Measurements from ENCODE around the gene HEATR3. TPM values are rescaled to one million over a fixed set of nuclear protein-coding genes. Genes with fewer than 3 reads are reported as not detected.

The HEATR3 gene
- total and polyA plus RNA-seq, 4 donors, result 21.8 to 25.9 (median 24.4) TPM

GRCh38 chr16:50146479-50147435 is 81.0 kb downstream of the HEATR3 start:
- H3K4me3 ChIP-seq (ENCODE audit: low read depth, low read length), result no peak overlapping the region
- no peak overlapping the region for H3K27ac ChIP-seq (ENCODE audit: low read depth, low read length)
- no peaks in the 10 kb centered on the region for H3K36me3 ChIP-seq (ENCODE audit: control insufficient read depth, insufficient read depth, low read length)
- peak in 2 of 6 donors; percentile 26 to 44 for DNase-seq (ENCODE audit: low read depth in 4 of 6, low spot score in 6 of 6)
- H3K27me3 ChIP-seq (ENCODE audit: control insufficient read depth, insufficient read depth, low read length), result no peaks in the 10 kb centered on the region
- no peaks in the 10 kb centered on the region for H3K4me1 ChIP-seq (ENCODE audit: control insufficient read depth, insufficient read depth, low read length)
- WGBS (ENCODE audit: insufficient coverage), result 80% methylated on average over 8 of the region's 9 CpGs
- H3K9me3 ChIP-seq (ENCODE audit: control insufficient read depth, insufficient read depth, low read length), result no peaks in the 10 kb centered on the region

GRCh38 chr16:50151322-50151721 is 85.6 kb downstream of the HEATR3 start:
- H3K27me3 ChIP-seq (ENCODE audit: control insufficient read depth, insufficient read depth, low read length), result no peaks in the 10 kb centered on the region
- H3K4me3 ChIP-seq (ENCODE audit: low read depth, low read length), result no peak overlapping the region
- H3K27ac ChIP-seq (ENCODE audit: low read depth, low read length), result no peak overlapping the region
- no peak for DNase-seq (ENCODE audit: low read depth in 4 of 6, low spot score in 6 of 6)
- no peaks in the 10 kb centered on the region for H3K9me3 ChIP-seq (ENCODE audit: control insufficient read depth, insufficient read depth, low read length)
- 93% methylated on average over 5 of the region's 5 CpGs for WGBS (ENCODE audit: insufficient coverage)
- peaks cover 12% of the 10 kb centered on the region for H3K4me1 ChIP-seq (ENCODE audit: control insufficient read depth, insufficient read depth, low read length)
- no peaks in the 10 kb centered on the region for H3K36me3 ChIP-seq (ENCODE audit: control insufficient read depth, insufficient read depth, low read length)

- H3K36me3 ChIP-seq (ENCODE audit: control insufficient read depth, insufficient read depth, low read length), result no peaks in the 10 kb centered on the region
- no peak overlapping the region for H3K4me3 ChIP-seq (ENCODE audit: low read depth, low read length)
- no peaks in the 10 kb centered on the region for H3K27me3 ChIP-seq (ENCODE audit: control insufficient read depth, insufficient read depth, low read length)
- peaks cover 16% of the 10 kb centered on the region for H3K4me1 ChIP-seq (ENCODE audit: control insufficient read depth, insufficient read depth, low read length)
- 98% methylated on average over 11 of the region's 11 CpGs for WGBS (ENCODE audit: insufficient coverage)
- no peak for DNase-seq (ENCODE audit: low read depth in 4 of 6, low spot score in 6 of 6)
- H3K9me3 ChIP-seq (ENCODE audit: control insufficient read depth, insufficient read depth, low read length), result no peaks in the 10 kb centered on the region
- no peak overlapping the region for H3K27ac ChIP-seq (ENCODE audit: low read depth, low read length)
These were observed 86.0 kb downstream of the HEATR3 start for GRCh38 chr16:50151756-50152155.

GRCh38 chr16:50152351-50152806 is 86.6 kb downstream of the HEATR3 start:
- WGBS (ENCODE audit: insufficient coverage), result 0% methylated on average over 24 of the region's 24 CpGs
- no peaks in the 10 kb centered on the region for H3K9me3 ChIP-seq (ENCODE audit: control insufficient read depth, insufficient read depth, low read length)
- H3K36me3 ChIP-seq (ENCODE audit: control insufficient read depth, insufficient read depth, low read length), result no peaks in the 10 kb centered on the region
- peak overlapping the region; percentile 63 for H3K4me3 ChIP-seq (ENCODE audit: low read depth, low read length)
- peaks cover 16% of the 10 kb centered on the region for H3K4me1 ChIP-seq (ENCODE audit: control insufficient read depth, insufficient read depth, low read length)
- H3K27me3 ChIP-seq (ENCODE audit: control insufficient read depth, insufficient read depth, low read length), result no peaks in the 10 kb centered on the region
- peak in 1 of 6 donors; percentile 71 for DNase-seq (ENCODE audit: low read depth in 4 of 6, low spot score in 6 of 6)
- H3K27ac ChIP-seq (ENCODE audit: low read depth, low read length), result peak overlapping the region; percentile 94

GRCh38 chr16:50152807-50153595 is 87.2 kb downstream of the HEATR3 start, which contains the start of gene TENT4B:
Gene TENT4B, plus strand, starts transcription at chr16:50153306. Its CDS starts 316 bp downstream, at chr16:50153622.
- Histone ChIP-seq H3K27me3 (ENCODE audit: control insufficient read depth, insufficient read depth, low read length) (no peaks in the 10 kb centered on the region), H3K4me3 (ENCODE audit: low read depth, low read length) (peak within 1 kb of the TSS; percentile 63), H3K9me3 (ENCODE audit: control insufficient read depth, insufficient read depth, low read length) (no peaks in the 10 kb centered on the region), H3K27ac (ENCODE audit: low read depth, low read length) (peak within 1 kb of the TSS; percentile 94), H3K4me1 (ENCODE audit: control insufficient read depth, insufficient read depth, low read length) (peaks cover 16% of the 10 kb centered on the region), H3K36me3 (ENCODE audit: control insufficient read depth, insufficient read depth, low read length) (no peaks in the 10 kb centered on the region)
- peak; percentile 58 to 94 (median 78) for DNase-seq (ENCODE audit: low read depth in 4 of 6, low spot score in 6 of 6)
- under 1% methylated on average over 73 of the region's 114 CpGs for WGBS (ENCODE audit: insufficient coverage)

- H3K27ac ChIP-seq (ENCODE audit: low read depth, low read length), result no peak overlapping the region
- H3K9me3 ChIP-seq (ENCODE audit: control insufficient read depth, insufficient read depth, low read length), result no peaks in the 10 kb centered on the region
- no peaks in the 10 kb centered on the region for H3K27me3 ChIP-seq (ENCODE audit: control insufficient read depth, insufficient read depth, low read length)
- WGBS (ENCODE audit: insufficient coverage), result under 1% methylated on average over 89 of the region's 89 CpGs
- DNase-seq (ENCODE audit: low read depth in 4 of 6, low spot score in 6 of 6), result peak in 2 of 6 donors; percentile 28 to 30
- peaks cover 16% of the 10 kb centered on the region for H3K4me1 ChIP-seq (ENCODE audit: control insufficient read depth, insufficient read depth, low read length)
- peak overlapping the region; percentile 57 for H3K4me3 ChIP-seq (ENCODE audit: low read depth, low read length)
- no peaks in the 10 kb centered on the region for H3K36me3 ChIP-seq (ENCODE audit: control insufficient read depth, insufficient read depth, low read length)
These were observed 88.0 kb downstream of the HEATR3 start for GRCh38 chr16:50153596-50154419.

- 1% methylated on average over 5 of the region's 10 CpGs for WGBS (ENCODE audit: insufficient coverage)
- Histone ChIP-seq H3K27ac (ENCODE audit: low read depth, low read length) (no peak overlapping the region), H3K27me3 (ENCODE audit: control insufficient read depth, insufficient read depth, low read length) (no peaks in the 10 kb centered on the region), H3K36me3 (ENCODE audit: control insufficient read depth, insufficient read depth, low read length) (no peaks in the 10 kb centered on the region), H3K9me3 (ENCODE audit: control insufficient read depth, insufficient read depth, low read length) (no peaks in the 10 kb centered on the region), H3K4me1 (ENCODE audit: control insufficient read depth, insufficient read depth, low read length) (peaks cover 16% of the 10 kb centered on the region), H3K4me3 (ENCODE audit: low read depth, low read length) (peak overlapping the region; percentile 57)
- peak in 2 of 6 donors; percentile 44 to 48 for DNase-seq (ENCODE audit: low read depth in 4 of 6, low spot score in 6 of 6)
These were observed 88.7 kb downstream of the HEATR3 start for GRCh38 chr16:50154420-50154950.

GRCh38 chr16:50155925-50156324 is 90.2 kb downstream of the HEATR3 start:
- no peaks in the 10 kb centered on the region for H3K27me3 ChIP-seq (ENCODE audit: control insufficient read depth, insufficient read depth, low read length)
- H3K4me1 ChIP-seq (ENCODE audit: control insufficient read depth, insufficient read depth, low read length), result peaks cover 16% of the 10 kb centered on the region
- DNase-seq (ENCODE audit: low read depth in 4 of 6, low spot score in 6 of 6), result no peak
- no peaks in the 10 kb centered on the region for H3K36me3 ChIP-seq (ENCODE audit: control insufficient read depth, insufficient read depth, low read length)
- no CpG with 5 or more reads among the region's 1 CpG for WGBS (ENCODE audit: insufficient coverage)
- peak overlapping the region; percentile 57 for H3K4me3 ChIP-seq (ENCODE audit: low read depth, low read length)
- H3K9me3 ChIP-seq (ENCODE audit: control insufficient read depth, insufficient read depth, low read length), result no peaks in the 10 kb centered on the region
- no peak overlapping the region for H3K27ac ChIP-seq (ENCODE audit: low read depth, low read length)

Data from spinal cord (tissue), 10 donors.